Effector CD4-positive, alpha-beta T cell (primary cell): ENCODE measurements around the gene MPC2.
"Not testable (repeated sequence)": the region's sequence is repeated elsewhere in the genome, so short reads cannot be mapped to it uniquely, and the experiment has no call there.

ENCODE experiments used
- DNase-seq: peaks from one replicate; pipeline ENCODE4 v3.0.0-alpha.2; 2020

Gene MPC2

DNA sequence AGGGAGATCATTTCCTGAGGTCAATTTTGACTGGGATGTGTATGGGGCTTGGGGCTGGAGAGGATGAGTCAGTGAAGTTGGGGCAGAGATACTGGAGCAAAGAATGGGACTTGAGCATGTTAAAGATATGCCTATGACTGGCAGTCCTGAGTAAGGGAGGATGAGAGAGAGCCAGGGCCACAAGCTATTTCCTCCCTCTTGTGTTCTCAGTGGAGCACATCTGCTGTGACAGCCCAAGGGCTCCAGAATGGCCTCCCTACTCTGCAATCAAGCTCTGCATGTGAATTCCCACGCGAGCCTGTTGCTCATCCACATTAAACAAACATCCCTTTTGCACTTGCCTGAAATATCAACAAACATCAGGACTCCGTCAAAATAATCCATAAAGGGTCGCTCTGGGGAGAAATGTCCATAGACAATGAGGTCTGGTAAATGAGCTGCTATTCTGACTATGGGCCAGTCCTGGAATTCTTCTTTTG is 32.2 kb downstream of the MPC2 start:
- no peak for DNase-seq

GRCh38 chr1:167900907-167901306 is 36.0 kb downstream of the MPC2 start:
- no peak for DNase-seq

DNA sequence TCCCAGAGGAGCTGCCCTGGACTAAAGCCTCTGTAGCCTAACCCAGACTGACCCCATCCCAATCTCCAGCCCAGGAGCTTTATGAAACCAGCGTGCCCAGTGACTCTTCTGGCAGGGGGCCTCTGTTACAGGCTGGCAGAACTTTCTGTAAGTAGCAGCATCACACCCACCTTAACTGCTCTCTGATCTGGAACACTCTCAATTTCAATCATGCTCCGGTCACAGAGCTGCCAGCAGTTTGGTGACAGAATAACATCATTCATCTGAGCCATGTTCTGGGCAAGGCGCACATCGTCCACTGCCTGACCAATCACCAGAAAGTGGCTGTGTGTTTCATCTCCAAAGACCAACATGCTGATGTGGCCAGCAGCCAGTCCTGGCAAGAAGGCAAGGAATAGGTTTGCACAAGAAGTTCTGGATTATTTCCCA is 37.6 kb downstream of the MPC2 start:
- no peak for DNase-seq

DNA sequence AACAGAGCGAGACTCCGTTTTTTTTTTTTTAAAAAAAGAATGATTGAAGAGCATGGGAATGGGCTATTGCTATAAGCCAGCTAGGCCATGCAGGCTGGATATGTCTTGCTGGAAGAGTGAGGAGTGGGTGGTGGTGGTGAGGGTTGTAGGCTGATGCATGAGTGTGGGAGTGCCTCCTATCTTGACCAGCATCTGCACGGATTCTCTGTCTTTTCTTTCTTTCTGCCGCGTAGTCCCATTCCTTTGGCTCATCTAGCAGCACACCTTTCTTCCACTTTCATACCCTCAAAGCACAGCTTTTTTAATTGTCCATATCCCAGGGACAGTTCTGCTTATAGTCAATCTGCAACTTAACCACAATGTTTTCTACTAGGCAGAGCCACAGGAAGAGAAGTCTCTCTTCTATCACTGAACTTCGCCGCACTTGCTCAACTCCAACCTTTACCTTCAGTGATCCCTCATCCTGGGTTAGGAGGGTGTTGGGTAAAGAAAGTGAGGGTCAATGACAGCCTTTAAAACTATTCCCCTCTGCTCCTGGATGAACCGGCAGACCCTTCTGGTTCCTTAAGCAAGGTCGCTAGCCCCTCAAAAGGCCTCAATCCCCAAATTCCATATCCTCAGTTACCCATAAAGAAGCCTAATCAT is 38.2 kb downstream of the MPC2 start:
- DNase-seq, result no peak

DNA sequence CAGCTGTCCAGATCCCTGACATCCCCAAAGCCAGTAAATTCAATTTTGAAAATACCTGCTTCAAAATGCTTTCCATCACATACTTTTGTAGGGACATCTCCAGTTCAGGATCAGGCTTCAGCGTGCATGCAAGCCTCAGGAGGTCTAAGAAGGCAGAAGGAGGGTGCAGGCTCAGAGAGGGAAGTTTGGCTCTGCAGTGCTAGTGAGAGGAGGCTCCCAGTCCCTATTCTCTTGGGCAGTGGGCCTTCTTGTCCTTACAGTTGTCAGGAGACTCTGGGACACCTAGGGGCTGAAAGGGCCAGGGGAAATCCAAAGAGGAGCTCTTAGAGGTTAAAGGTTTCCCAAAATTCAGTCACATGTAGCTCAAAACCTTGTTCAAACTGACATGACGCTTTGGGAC is 43.1 kb downstream of the MPC2 start:
- no peak for DNase-seq

GRCh38 chr1:167890400-167890799 is 46.5 kb downstream of the MPC2 start:
- no peak for DNase-seq

- not testable (repeated sequence) for DNase-seq
These were observed 49.7 kb downstream of the MPC2 start for GRCh38 chr1:167887187-167887586.

DNA sequence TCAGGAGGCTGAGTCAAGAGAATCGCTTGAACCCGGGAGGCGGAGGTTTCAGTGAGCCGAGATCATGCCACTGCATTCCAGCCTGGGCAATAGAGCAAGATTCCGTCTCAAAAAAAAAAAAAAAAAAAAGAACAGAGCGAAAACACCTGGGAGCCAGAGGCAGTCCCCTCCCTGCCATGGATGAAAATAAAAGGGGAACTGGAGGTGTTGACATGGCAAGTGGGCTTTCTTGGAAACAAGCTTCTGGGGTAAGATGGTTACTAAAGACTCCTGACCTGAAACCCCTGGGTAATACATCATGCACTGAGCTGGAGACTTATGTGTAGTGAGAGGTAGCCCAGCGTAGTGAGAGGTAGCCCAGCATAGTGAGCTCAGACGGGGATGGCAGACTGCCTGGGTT is 54.5 kb downstream of the MPC2 start:
- no peak for DNase-seq

- DNase-seq, result no peak
These were observed 55.1 kb downstream of the MPC2 start for GRCh38 chr1:167881786-167882185.

DNA sequence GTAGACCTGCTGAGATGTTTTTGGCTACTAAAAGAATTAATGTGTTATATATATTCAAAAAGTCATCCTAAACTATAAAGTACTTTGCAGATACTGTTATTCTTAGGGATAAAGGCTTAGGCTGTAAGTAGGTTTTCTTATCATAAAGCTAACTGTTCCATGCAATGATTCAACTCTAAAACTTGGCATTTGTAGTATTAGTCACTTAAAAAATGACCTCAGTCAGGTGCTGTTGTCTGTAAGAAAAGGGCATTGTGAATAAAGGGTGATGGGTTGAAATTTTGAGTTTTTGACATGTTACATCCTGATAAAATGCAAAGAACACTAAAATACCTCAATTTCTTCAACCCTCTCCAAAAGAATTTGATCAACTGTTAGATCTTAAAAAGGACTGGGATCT is 55.8 kb downstream of the MPC2 start:
- DNase-seq, result no peak

DNA sequence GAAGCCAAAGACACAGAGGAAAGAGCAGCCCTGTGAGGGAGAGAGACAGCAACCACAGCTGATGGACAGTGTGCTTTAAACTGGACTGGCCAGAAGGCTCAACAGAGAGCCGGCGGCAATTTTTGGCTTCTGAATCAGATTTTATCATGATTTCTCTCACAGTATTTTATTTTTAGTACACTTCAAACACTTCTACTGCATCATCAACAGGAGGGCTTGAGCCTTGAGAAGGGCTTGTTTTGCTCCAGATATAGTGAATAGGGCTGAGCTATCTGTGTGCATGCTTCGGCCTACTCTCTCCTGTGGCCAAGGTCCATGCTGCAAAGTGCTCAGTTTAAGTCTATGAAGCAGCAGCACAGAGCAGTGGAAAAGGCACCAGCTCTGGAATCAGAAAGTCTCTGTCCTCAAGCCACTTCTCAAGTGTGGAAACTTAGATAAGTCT is 56.3 kb downstream of the MPC2 start:
- no peak for DNase-seq

- DNase-seq, result no peak
These were observed 57.4 kb downstream of the MPC2 start for GRCh38 chr1:167879508-167879907.

DNA sequence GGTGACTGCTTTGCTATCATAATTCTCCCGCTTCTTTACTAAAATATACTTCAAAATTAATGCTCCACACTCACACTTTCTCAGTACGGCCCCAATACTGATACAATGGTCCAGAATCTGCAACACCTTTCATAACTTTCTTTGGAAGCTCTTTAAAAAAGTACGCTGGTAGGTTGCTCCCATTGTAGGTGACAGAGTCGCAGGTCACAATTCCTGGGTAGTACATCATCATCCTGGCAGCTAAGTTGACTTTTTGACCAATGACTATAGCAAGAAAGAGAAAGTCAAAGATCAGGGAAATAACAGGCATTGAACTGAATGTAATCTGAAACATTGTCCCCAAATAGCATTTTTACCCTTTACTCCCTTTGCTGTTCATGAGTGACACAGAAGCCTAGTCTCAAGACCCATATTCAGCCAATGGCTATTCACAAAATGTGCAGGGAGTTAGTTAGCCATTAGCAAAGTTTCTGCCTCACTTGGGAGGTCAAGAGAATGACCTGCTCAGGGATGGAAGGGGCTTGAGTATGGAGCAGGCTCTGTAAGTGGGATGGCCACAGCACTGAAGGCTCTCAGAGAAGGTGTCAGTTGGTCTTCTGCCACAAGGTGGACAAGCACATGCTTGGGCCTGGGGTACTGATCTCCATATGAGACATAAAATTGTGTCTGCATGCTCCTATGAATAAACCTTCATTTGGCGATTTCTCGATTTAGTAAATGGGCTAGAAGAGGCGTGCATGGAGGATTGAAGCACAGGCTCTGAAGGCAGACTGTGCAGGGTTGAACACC is 58.3 kb downstream of the MPC2 start:
- no peak for DNase-seq

GRCh38 chr1:167876597-167877175 is 60.2 kb downstream of the MPC2 start:
- no peak for DNase-seq

GRCh38 chr1:167871331-167871730 is 65.5 kb downstream of the MPC2 start:
- DNase-seq, result no peak

DNA sequence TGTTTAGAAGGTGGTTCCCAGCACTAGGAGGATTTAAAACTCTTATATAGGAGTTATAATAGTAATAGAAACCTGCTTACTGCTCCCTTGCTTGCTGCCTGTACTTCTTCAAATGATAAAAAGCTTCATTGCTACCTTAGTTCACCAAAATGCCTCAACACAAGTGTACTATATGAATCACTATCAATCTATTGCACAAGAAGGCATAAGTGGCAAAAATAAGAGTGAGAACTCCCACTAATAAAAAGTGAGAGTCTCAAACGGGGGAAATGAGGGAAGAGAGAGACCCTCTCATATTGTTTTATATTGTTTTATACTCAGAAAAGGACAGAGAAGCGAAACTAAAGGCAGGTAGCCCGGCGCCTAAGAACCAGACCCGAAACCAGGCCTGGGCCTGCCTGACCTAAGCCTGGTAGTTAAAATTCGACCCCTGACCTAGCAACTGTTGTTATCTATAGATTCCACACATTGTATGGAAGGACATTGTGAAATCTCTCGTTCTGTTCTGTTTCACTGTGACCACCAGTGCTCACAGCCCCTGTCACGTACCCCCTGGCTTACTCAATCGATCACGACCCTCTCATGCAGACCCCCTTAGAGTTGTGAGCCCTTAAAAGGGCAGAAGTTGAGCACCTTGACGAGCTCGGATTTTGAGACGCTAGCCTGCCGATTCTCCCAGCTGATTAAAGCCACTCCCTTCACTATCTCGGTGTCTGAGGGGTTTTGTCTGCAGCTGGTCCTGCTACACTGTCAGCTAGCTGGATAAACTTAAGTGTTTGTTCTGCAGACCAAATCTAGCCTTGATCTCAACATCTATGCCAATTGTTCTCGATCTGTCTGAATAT is 67.5 kb downstream of the MPC2 start:
- not testable (repeated sequence) for DNase-seq

GRCh38 chr1:167866739-167867414 is 70.0 kb downstream of the MPC2 start:
- not testable (repeated sequence) for DNase-seq
